Occipital lobe (tissue), 2 donors: ENCODE results near the gene RBM43. TPM values are rescaled to one million over a fixed set of nuclear protein-coding genes. Genes with fewer than 3 reads are reported as not detected.
"Not testable (repeated sequence)": the region's sequence is repeated elsewhere in the genome, so short reads cannot be mapped to it uniquely, and the experiment has no call there.

Source experiments
- DNase-seq: peaks from one replicate; lab custom pipeline; 2025; lab: John Stamatoyannopoulos, UW
- total RNA-seq: library from RNA; depleted of rRNA; stranded (reverse); fragments of >200 nt; gene quantifications from one replicate; pipeline ENCODE4 v1.2.3, GENCODE V29; 2014

RBM43 gene
- 2.8 TPM for total RNA-seq

GRCh38 chr2:151261231-151261976, at the start of gene RBM43:
Gene RBM43 (minus strand): TSS chr2:151261863. CDS start chr2:151261727, 136 bp downstream.
- DNase-seq = peak; percentile 67

- not testable (repeated sequence) for DNase-seq
Observed at GRCh38 chr2:151310313-151310712, 48.6 kb upstream of the RBM43 start.

DNA sequence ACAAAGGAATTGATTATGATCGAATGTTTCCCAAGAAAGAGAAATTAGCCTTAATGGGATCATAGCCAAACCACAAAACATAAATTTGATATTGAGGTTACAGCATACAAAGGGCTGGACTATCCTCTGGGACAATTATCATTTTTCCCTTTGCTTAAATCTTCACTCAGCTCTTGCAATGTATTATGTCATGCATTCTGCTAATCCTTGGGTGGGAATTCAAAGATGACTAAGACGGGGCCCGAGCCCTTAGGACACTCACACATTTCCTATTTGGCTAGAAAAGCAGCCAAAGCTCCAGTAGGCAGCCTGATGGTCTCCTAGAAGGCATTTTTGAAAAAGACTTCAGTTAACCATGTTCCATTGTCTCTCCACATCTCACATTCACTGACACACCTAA, 45.0 kb upstream of the RBM43 start:
- no peak for DNase-seq

DNA sequence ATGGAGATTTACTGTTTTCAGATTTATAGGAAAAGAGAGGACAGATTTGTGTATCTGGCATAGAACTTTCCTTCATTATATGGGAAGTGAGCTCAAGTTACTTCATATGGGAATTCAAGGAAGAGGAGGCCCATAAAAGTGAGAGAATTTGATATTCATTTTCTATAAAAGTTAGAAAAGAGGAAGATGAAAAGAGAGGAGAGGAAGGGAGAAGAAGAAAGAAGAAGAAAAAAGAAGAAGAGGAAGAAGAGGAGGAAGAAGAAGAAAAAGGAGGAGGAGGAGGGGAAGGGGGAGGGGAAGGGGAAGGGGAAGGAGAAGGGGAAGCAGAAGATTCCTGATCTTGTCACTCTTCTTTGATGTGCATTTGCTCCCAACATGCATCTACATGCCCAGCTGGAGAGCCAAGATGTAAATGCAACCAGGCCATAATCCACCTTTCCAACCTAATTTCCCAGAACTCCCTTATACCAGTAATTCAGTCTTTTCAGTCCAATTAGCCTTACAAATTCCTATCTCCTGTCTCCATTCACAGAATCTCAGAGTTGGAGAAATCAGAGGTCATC, 43.5 kb upstream of the RBM43 start:
- no peak for DNase-seq

GRCh38 chr2:151302879-151303278, 41.2 kb upstream of the RBM43 start:
- peak; percentile 1 for DNase-seq

DNA sequence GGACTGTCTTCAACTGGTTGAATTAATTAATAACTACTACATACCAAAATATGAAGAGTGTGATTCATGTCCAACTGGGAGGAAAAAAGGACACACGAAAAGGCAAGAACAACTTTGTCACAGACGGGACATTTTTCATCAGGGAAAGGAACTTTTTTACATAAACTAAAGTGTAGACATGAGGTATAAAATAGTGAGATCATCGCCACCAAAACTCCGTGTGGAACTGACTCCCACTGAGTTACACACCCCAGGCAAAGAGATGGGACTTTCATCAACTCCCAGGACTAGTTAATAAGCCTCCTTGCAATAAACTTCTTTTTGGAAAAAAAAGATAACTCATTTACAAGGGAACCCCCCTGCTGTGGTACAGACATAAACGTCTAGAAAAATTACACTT, 40.7 kb upstream of the RBM43 start:
- no peak for DNase-seq

GRCh38 chr2:151299920-151300539, 38.4 kb upstream of the RBM43 start:
- DNase-seq = no peak

DNA sequence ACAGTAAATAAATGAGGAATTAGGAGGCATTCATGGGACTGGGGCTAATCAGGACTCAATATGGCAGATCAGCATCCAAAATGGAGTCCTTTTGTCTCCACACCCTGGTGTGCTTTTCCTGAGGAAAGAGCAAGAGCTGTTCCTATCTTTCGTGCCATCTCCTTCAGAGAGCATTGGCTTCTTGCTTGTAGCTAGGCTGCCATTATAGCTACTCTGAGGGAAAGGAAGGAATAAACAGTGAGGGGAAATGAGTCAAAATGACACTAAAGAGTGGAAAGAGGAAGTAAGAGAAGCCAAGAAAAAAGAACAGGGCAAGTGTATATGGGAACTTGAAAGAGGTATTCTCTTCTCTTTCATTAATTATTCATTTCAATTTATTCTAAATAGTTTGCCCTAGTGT, 36.2 kb upstream of the RBM43 start:
- no peak for DNase-seq

- DNase-seq = not testable (repeated sequence)
Observed at GRCh38 chr2:151295926-151296325, 34.3 kb upstream of the RBM43 start.

- DNase-seq = no peak
Observed at GRCh38 chr2:151292546-151292945, 30.9 kb upstream of the RBM43 start.

DNA sequence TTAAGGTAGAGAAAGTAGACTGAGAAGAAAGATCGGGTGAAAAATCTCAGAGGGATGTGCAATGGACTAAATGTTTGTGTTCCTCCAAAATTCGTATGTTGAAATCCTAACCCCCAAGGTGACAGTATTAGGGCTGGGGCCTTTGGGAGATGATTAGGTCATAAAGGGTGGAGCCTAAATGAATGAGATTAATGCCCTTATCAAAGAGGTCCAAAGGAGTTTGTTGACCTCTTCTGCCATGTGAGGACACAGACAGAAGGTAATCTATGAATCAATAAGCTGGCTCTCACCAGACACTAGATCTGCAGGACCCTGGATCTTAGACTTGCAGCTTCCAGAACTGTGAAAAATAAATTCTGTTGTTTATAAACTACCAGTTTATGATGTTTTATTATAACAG, 30.5 kb upstream of the RBM43 start:
- DNase-seq = no peak

DNA sequence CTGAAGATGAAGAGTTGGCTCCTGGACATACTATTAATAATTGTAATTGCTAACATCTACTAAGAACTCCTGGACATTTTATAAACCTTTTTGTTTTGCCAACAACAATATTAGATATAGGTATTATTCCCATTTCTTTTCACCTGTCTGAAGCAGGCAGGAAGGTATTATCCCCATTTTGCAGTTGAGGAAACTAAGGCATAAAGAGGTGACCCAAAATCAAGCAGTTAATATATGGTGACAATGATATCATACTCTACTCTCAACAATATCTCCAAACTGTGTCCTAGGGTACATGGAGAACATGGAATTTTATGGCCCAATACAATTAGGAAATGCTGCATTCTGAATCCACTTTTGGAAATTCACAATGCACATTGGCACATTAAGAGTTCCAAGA, 29.6 kb upstream of the RBM43 start:
- DNase-seq = no peak

GRCh38 chr2:151289972-151290866, 28.6 kb upstream of the RBM43 start:
- DNase-seq = no peak

GRCh38 chr2:151287513-151288250, 26.0 kb upstream of the RBM43 start:
- no peak for DNase-seq

DNA sequence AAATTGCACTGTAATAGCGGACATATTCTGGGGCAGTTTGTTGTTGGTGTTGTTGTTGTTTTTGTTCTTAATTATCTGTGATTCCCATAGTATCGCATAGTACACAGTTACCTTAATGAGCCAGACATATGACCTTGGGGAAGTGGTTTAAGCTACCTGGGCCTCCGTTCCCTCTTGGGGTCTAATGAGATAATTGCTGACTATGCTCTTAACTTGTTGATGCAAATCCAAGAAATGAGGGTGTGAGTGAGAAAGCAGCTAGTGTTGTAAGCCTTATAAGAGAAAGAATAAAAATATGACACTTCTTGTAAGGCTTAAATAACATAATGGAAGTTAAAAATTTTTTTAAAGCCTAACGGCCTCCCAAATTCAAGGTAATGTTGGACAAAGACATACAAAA, 20.7 kb upstream of the RBM43 start:
- no peak for DNase-seq

- no peak for DNase-seq
Observed at GRCh38 chr2:151280271-151280670, 18.6 kb upstream of the RBM43 start.

DNA sequence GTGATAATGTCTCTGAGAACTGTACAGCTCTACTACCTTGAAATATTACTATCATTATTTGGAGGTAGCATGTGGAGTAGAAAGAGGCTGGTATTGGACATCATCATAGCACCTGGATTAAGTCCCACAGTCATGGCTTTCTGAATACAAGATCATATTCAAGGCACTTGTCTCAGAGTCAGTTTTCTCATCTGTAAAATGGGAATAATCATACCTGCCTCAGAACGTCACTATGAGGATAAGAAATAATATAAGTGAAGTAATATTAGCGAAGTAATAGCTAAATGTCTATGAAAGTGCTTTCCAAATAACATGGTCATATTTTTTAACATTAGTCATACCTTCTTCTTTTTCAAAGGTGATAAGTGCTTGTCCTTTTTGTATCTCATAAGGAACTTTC, 16.8 kb upstream of the RBM43 start:
- DNase-seq = no peak

DNA sequence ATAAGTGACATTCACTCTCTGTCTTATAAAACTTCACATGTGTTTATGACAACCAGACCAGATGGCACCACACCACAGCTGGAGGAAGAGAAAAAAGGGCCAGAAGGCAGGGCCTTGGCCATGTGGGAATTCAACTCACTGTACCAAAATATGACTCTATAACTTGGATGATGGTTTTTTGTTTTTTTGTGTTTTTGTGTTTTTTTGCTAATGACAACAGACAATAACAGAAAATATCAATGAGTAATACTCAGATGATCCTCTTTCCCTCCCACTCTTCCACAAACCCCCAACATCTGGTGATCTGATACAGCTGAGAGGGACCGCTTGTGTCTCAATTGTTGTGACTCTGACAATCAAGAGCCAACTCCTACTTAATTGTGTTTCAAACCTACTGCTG, 15.4 kb upstream of the RBM43 start:
- DNase-seq = no peak

GRCh38 chr2:151275291-151275690, 13.6 kb upstream of the RBM43 start:
- no peak for DNase-seq

DNA sequence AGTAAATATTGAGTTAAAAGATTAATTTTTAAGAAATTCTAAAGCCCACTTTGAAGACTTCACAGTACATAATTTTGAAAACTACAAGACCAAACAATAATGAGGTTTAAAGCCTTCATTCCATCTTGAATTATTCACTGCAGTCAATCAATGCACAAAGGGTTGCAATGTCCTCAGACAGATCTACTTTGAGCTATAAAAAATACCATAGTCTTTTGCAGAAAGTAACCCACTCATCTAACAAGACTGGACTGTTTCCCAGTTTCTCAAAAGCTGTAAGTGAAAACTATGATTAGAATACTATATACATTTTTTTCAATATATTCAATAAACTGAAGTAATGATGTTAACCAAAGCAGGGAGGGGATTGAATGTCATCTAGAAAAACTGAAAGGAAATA, 10.2 kb upstream of the RBM43 start:
- no peak for DNase-seq
